ENCODE measurements around the gene SNIP1.

DNA sequence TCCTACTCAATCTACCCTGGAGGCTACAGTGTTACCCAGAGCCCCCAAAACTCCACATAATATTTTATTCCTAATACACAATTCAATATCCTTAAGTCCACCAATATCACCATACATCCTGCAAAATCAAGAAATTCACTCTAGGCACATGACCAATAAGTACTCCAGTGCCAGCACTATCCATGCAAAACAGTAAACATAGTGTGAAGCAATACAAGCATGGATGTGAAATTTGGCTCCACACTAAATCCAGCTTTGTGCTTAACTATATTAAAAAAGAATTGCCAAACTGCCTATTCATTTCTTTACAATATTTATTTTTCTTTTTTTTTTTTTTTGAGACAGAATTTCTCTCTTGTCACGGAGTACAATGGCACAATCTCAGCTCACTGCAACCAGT is 36.5 kb downstream of the SNIP1 start:
- TF ChIP-seq POLR2AphosphoS5 (IDR thresholded peaks at IDR 0.05; ENCODE audit: low read depth) (no peak), CREB1 (CRISPR knock-in tag; IDR thresholded peaks at IDR 0.05; ENCODE audit: low read depth) (no peak), EZH2 (IDR thresholded peaks at IDR 0.05; ENCODE audit: low read depth, unreplicated experiment) (no peak), EZH2phosphoT487 (IDR thresholded peaks at IDR 0.05; ENCODE audit: unreplicated experiment) (no peak), JUNB (IDR thresholded peaks at IDR 0.05; ENCODE audit: unreplicated experiment) (no peak), ZNF114 (CRISPR knock-in tag; IDR thresholded peaks at IDR 0.05) (no peak), STAT1 (IDR thresholded peaks at IDR 0.05; ENCODE audit: unreplicated experiment) (no peak), ZNF331 (CRISPR knock-in tag; IDR thresholded peaks at IDR 0.05; ENCODE audit: low read depth) (no peak)
- TF ChIP-seq, protein P1, sequence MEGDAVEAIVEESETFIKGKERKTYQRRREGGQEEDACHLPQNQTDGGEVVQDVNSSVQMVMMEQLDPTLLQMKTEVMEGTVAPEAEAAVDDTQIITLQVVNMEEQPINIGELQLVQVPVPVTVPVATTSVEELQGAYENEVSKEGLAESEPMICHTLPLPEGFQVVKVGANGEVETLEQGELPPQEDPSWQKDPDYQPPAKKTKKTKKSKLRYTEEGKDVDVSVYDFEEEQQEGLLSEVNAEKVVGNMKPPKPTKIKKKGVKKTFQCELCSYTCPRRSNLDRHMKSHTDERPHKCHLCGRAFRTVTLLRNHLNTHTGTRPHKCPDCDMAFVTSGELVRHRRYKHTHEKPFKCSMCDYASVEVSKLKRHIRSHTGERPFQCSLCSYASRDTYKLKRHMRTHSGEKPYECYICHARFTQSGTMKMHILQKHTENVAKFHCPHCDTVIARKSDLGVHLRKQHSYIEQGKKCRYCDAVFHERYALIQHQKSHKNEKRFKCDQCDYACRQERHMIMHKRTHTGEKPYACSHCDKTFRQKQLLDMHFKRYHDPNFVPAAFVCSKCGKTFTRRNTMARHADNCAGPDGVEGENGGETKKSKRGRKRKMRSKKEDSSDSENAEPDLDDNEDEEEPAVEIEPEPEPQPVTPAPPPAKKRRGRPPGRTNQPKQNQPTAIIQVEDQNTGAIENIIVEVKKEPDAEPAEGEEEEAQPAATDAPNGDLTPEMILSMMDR (conservative IDR thresholded peaks at IDR 0.05; ENCODE audit: low read depth in 2 of 2), result no peak
- TF ChIP-seq, protein P2, sequence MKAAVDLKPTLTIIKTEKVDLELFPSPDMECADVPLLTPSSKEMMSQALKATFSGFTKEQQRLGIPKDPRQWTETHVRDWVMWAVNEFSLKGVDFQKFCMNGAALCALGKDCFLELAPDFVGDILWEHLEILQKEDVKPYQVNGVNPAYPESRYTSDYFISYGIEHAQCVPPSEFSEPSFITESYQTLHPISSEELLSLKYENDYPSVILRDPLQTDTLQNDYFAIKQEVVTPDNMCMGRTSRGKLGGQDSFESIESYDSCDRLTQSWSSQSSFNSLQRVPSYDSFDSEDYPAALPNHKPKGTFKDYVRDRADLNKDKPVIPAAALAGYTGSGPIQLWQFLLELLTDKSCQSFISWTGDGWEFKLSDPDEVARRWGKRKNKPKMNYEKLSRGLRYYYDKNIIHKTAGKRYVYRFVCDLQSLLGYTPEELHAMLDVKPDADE (IDR thresholded peaks at IDR 0.05), result no peak
- TF ChIP-seq, protein P3, sequence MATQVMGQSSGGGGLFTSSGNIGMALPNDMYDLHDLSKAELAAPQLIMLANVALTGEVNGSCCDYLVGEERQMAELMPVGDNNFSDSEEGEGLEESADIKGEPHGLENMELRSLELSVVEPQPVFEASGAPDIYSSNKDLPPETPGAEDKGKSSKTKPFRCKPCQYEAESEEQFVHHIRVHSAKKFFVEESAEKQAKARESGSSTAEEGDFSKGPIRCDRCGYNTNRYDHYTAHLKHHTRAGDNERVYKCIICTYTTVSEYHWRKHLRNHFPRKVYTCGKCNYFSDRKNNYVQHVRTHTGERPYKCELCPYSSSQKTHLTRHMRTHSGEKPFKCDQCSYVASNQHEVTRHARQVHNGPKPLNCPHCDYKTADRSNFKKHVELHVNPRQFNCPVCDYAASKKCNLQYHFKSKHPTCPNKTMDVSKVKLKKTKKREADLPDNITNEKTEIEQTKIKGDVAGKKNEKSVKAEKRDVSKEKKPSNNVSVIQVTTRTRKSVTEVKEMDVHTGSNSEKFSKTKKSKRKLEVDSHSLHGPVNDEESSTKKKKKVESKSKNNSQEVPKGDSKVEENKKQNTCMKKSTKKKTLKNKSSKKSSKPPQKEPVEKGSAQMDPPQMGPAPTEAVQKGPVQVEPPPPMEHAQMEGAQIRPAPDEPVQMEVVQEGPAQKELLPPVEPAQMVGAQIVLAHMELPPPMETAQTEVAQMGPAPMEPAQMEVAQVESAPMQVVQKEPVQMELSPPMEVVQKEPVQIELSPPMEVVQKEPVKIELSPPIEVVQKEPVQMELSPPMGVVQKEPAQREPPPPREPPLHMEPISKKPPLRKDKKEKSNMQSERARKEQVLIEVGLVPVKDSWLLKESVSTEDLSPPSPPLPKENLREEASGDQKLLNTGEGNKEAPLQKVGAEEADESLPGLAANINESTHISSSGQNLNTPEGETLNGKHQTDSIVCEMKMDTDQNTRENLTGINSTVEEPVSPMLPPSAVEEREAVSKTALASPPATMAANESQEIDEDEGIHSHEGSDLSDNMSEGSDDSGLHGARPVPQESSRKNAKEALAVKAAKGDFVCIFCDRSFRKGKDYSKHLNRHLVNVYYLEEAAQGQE (IDR thresholded peaks at IDR 0.05; ENCODE audit: unreplicated experiment), result no peak
- TF ChIP-seq, protein P4, sequence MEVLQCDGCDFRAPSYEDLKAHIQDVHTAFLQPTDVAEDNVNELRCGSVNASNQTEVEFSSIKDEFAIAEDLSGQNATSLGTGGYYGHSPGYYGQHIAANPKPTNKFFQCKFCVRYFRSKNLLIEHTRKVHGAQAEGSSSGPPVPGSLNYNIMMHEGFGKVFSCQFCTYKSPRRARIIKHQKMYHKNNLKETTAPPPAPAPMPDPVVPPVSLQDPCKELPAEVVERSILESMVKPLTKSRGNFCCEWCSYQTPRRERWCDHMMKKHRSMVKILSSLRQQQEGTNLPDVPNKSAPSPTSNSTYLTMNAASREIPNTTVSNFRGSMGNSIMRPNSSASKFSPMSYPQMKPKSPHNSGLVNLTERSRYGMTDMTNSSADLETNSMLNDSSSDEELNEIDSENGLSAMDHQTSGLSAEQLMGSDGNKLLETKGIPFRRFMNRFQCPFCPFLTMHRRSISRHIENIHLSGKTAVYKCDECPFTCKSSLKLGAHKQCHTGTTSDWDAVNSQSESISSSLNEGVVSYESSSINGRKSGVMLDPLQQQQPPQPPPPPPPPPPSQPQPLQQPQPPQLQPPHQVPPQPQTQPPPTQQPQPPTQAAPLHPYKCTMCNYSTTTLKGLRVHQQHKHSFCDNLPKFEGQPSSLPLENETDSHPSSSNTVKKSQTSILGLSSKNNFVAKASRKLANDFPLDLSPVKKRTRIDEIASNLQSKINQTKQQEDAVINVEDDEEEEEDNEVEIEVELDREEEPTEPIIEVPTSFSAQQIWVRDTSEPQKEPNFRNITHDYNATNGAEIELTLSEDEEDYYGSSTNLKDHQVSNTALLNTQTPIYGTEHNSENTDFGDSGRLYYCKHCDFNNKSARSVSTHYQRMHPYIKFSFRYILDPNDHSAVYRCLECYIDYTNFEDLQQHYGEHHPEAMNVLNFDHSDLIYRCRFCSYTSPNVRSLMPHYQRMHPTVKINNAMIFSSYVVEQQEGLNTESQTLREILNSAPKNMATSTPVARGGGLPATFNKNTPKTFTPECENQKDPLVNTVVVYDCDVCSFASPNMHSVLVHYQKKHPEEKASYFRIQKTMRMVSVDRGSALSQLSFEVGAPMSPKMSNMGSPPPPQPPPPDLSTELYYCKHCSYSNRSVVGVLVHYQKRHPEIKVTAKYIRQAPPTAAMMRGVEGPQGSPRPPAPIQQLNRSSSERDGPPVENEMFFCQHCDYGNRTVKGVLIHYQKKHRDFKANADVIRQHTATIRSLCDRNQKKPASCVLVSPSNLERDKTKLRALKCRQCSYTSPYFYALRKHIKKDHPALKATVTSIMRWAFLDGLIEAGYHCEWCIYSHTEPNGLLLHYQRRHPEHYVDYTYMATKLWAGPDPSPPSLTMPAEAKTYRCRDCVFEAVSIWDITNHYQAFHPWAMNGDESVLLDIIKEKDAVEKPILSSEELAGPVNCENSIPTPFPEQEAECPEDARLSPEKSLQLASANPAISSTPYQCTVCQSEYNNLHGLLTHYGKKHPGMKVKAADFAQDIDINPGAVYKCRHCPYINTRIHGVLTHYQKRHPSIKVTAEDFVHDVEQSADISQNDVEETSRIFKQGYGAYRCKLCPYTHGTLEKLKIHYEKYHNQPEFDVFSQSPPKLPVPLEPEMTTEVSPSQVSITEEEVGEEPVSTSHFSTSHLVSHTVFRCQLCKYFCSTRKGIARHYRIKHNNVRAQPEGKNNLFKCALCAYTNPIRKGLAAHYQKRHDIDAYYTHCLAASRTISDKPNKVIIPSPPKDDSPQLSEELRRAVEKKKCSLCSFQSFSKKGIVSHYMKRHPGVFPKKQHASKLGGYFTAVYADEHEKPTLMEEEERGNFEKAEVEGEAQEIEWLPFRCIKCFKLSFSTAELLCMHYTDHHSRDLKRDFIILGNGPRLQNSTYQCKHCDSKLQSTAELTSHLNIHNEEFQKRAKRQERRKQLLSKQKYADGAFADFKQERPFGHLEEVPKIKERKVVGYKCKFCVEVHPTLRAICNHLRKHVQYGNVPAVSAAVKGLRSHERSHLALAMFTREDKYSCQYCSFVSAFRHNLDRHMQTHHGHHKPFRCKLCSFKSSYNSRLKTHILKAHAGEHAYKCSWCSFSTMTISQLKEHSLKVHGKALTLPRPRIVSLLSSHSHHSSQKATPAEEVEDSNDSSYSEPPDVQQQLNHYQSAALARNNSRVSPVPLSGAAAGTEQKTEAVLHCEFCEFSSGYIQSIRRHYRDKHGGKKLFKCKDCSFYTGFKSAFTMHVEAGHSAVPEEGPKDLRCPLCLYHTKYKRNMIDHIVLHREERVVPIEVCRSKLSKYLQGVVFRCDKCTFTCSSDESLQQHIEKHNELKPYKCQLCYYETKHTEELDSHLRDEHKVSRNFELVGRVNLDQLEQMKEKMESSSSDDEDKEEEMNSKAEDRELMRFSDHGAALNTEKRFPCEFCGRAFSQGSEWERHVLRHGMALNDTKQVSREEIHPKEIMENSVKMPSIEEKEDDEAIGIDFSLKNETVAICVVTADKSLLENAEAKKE (CRISPR knock-in tag; IDR thresholded peaks at IDR 0.05), result no peak

Measured in GM23338 (cell line).